T-helper 17 cell (primary cell): ENCODE measurements around the gene FAR2. TPM values are rescaled to one million over a fixed set of nuclear protein-coding genes. Genes with fewer than 3 reads are reported as not detected.

Experiments
- ATAC-seq: fragments of 150-1000 bp; cut with Tn5 transposase; 2 replicates; pipeline ENCODE4 v1.10.0; 2021; ENCODE audit warnings: mild to moderate bottlenecking, moderate library complexity
- DNase-seq, 3 donors: peaks; one replicate each; pipeline versions ENCODE4 v3.0.0 to v3.0.0-alpha.2; 2020 to 2021
- H3K9me3 ChIP-seq: one replicate; pipeline ENCODE4 v1.7.0; 2013; ENCODE audit warnings: low read length, mild to moderate bottlenecking; ENCODE audit not compliant: control insufficient read depth, poor library complexity, severe bottlenecking
- H3K27ac Mint-ChIP-seq: one replicate; pipeline ENCODE4 v1.8.0; 2022; ENCODE audit warnings: mild to moderate bottlenecking, moderate library complexity, mixed read lengths
- H3K27me3 Mint-ChIP-seq: one replicate; pipeline ENCODE4 v1.8.0; 2022; ENCODE audit warnings: mixed read lengths
- H3K36me3 Mint-ChIP-seq: one replicate; pipeline ENCODE4 v1.8.0; 2022; ENCODE audit warnings: low read depth, mixed read lengths
- H3K4me1 Mint-ChIP-seq: one replicate; pipeline ENCODE4 v1.8.0; 2022; ENCODE audit warnings: mild to moderate bottlenecking, mixed read lengths
- H3K4me3 Mint-ChIP-seq: one replicate; pipeline ENCODE4 v1.8.0; 2022; ENCODE audit warnings: mild to moderate bottlenecking, moderate library complexity, mixed read lengths
- total RNA-seq, 4 donors: library from RNA in 2 of 4; stranded (reverse) in 2 of 4; gene quantifications; one replicate each; pipeline ENCODE4 v1.2.3 and lab custom pipeline; 2022 to 2026

FAR2 gene
- total RNA-seq, 2 donors from 2014 or later, result 6.6 to 8.5 TPM

- DNase-seq (no peak), ATAC-seq (no peak)
- Mint-ChIP-seq H3K4me3 (no peak overlapping the region), H3K27me3 (no peaks in the 10 kb centered on the region), H3K27ac (no peak overlapping the region), H3K36me3 (peaks cover 2% of the 10 kb centered on the region), H3K4me1 (no peaks in the 10 kb centered on the region)
- H3K9me3 ChIP-seq, result no peaks in the 10 kb centered on the region
Observed at GRCh38 chr12:29200586-29200985, 51.5 kb downstream of the FAR2 start.

GRCh38 chr12:29201296-29201695 is 52.2 kb downstream of the FAR2 start:
- ATAC-seq (no peak), DNase-seq (no peak)
- Mint-ChIP-seq H3K36me3 (peaks cover 2% of the 10 kb centered on the region), H3K4me3 (no peak overlapping the region), H3K27me3 (no peaks in the 10 kb centered on the region), H3K4me1 (no peaks in the 10 kb centered on the region), H3K27ac (no peak overlapping the region)
- no peaks in the 10 kb centered on the region for H3K9me3 ChIP-seq

GRCh38 chr12:29201746-29202145 is 52.7 kb downstream of the FAR2 start:
- H3K9me3 ChIP-seq, result no peaks in the 10 kb centered on the region
- DNase-seq, result no peak
- Mint-ChIP-seq H3K4me1 (no peaks in the 10 kb centered on the region), H3K27me3 (no peaks in the 10 kb centered on the region), H3K36me3 (peaks cover 2% of the 10 kb centered on the region), H3K4me3 (no peak overlapping the region), H3K27ac (no peak overlapping the region)
- no peak for ATAC-seq

GRCh38 chr12:29204521-29204920 is 55.4 kb downstream of the FAR2 start:
- no peak for DNase-seq
- ATAC-seq, result no peak
- H3K9me3 ChIP-seq, result no peaks in the 10 kb centered on the region
- H3K4me3 Mint-ChIP-seq, result no peak overlapping the region
- H3K4me1 Mint-ChIP-seq, result no peaks in the 10 kb centered on the region
- H3K27ac Mint-ChIP-seq, result no peak overlapping the region
- no peaks in the 10 kb centered on the region for H3K27me3 Mint-ChIP-seq
- H3K36me3 Mint-ChIP-seq, result peaks cover 2% of the 10 kb centered on the region

GRCh38 chr12:29207120-29207519 is 58.0 kb downstream of the FAR2 start:
- no peak overlapping the region for H3K4me3 Mint-ChIP-seq
- DNase-seq (no peak), ATAC-seq (no peak)
- no peaks in the 10 kb centered on the region for H3K27me3 Mint-ChIP-seq
- H3K4me1 Mint-ChIP-seq, result no peaks in the 10 kb centered on the region
- no peak overlapping the region for H3K27ac Mint-ChIP-seq
- H3K36me3 Mint-ChIP-seq, result peaks cover 2% of the 10 kb centered on the region
- H3K9me3 ChIP-seq, result no peaks in the 10 kb centered on the region

- H3K4me3 Mint-ChIP-seq, result no peak overlapping the region
- no peak overlapping the region for H3K27ac Mint-ChIP-seq
- H3K4me1 Mint-ChIP-seq, result peaks cover 4% of the 10 kb centered on the region
- H3K27me3 Mint-ChIP-seq, result no peaks in the 10 kb centered on the region
- DNase-seq, result no peak
- H3K9me3 ChIP-seq, result no peaks in the 10 kb centered on the region
- ATAC-seq, result no peak
- peaks cover 2% of the 10 kb centered on the region for H3K36me3 Mint-ChIP-seq
Observed at GRCh38 chr12:29208060-29208459, 59.0 kb downstream of the FAR2 start.

GRCh38 chr12:29208936-29209701 is 60.0 kb downstream of the FAR2 start:
- H3K4me1 Mint-ChIP-seq, result peaks cover 4% of the 10 kb centered on the region
- no peak overlapping the region for H3K4me3 Mint-ChIP-seq
- DNase-seq (no peak), ATAC-seq (no peak)
- H3K9me3 ChIP-seq, result no peaks in the 10 kb centered on the region
- H3K27ac Mint-ChIP-seq, result no peak overlapping the region
- H3K36me3 Mint-ChIP-seq, result peaks cover 2% of the 10 kb centered on the region
- no peaks in the 10 kb centered on the region for H3K27me3 Mint-ChIP-seq

GRCh38 chr12:29211696-29212095 is 62.6 kb downstream of the FAR2 start:
- H3K27ac Mint-ChIP-seq, result no peak overlapping the region
- H3K36me3 Mint-ChIP-seq, result peaks cover 2% of the 10 kb centered on the region
- no peaks in the 10 kb centered on the region for H3K9me3 ChIP-seq
- DNase-seq (no peak), ATAC-seq (no peak)
- no peak overlapping the region for H3K4me3 Mint-ChIP-seq
- peaks cover 7% of the 10 kb centered on the region for H3K4me1 Mint-ChIP-seq
- no peaks in the 10 kb centered on the region for H3K27me3 Mint-ChIP-seq

- DNase-seq (no peak), ATAC-seq (no peak)
- H3K4me1 Mint-ChIP-seq, result peaks cover 7% of the 10 kb centered on the region
- H3K9me3 ChIP-seq, result no peaks in the 10 kb centered on the region
- no peak overlapping the region for H3K4me3 Mint-ChIP-seq
- H3K27ac Mint-ChIP-seq, result no peak overlapping the region
- H3K27me3 Mint-ChIP-seq, result no peaks in the 10 kb centered on the region
- H3K36me3 Mint-ChIP-seq, result peaks cover 2% of the 10 kb centered on the region
Observed at GRCh38 chr12:29212682-29213403, 63.8 kb downstream of the FAR2 start.

GRCh38 chr12:29216266-29216665 is 67.2 kb downstream of the FAR2 start:
- Mint-ChIP-seq H3K4me3 (no peak overlapping the region), H3K4me1 (peaks cover 11% of the 10 kb centered on the region), H3K36me3 (no peaks in the 10 kb centered on the region), H3K27ac (no peak overlapping the region), H3K27me3 (no peaks in the 10 kb centered on the region)
- DNase-seq, result no peak
- no peak for ATAC-seq
- no peaks in the 10 kb centered on the region for H3K9me3 ChIP-seq

- Mint-ChIP-seq H3K27me3 (no peaks in the 10 kb centered on the region), H3K36me3 (no peaks in the 10 kb centered on the region), H3K4me3 (no peak overlapping the region), H3K4me1 (peaks cover 11% of the 10 kb centered on the region), H3K27ac (no peak overlapping the region)
- DNase-seq, result no peak
- no peaks in the 10 kb centered on the region for H3K9me3 ChIP-seq
- no peak for ATAC-seq
Observed at GRCh38 chr12:29216797-29217575, 67.9 kb downstream of the FAR2 start.

- H3K36me3 Mint-ChIP-seq, result no peaks in the 10 kb centered on the region
- no peaks in the 10 kb centered on the region for H3K9me3 ChIP-seq
- ATAC-seq (no peak), DNase-seq (no peak)
- peaks cover 6% of the 10 kb centered on the region for H3K4me1 Mint-ChIP-seq
- no peak overlapping the region for H3K27ac Mint-ChIP-seq
- no peaks in the 10 kb centered on the region for H3K27me3 Mint-ChIP-seq
- no peak overlapping the region for H3K4me3 Mint-ChIP-seq
Observed at GRCh38 chr12:29220632-29221336, 71.7 kb downstream of the FAR2 start.

- H3K27me3 Mint-ChIP-seq, result no peaks in the 10 kb centered on the region
- H3K4me3 Mint-ChIP-seq, result no peak overlapping the region
- ATAC-seq (no peak), DNase-seq (no peak)
- H3K4me1 Mint-ChIP-seq, result peaks cover 4% of the 10 kb centered on the region
- H3K27ac Mint-ChIP-seq, result no peak overlapping the region
- no peaks in the 10 kb centered on the region for H3K36me3 Mint-ChIP-seq
- H3K9me3 ChIP-seq, result no peaks in the 10 kb centered on the region
Observed at GRCh38 chr12:29222200-29222599, 73.1 kb downstream of the FAR2 start.
